Gastroesophageal sphincter (tissue), 3 donors: ENCODE measurements around the gene DENND5B.

Experiments
- CTCF ChIP-seq, 4 experiments: fragments of 200-600 bp in 2 of 4; fragments of 450-650 bp in 2 of 4; sonication (generic) in 1 of 4; IDR thresholded peaks; one replicate each; pipeline ENCODE4 v1.5.1; 2017 to 2019; ENCODE audit warnings: antibody characterized with exemption in 4 of 4, mild to moderate bottlenecking in 2 of 4, moderate library complexity in 2 of 4
- POLR2AphosphoS5 ChIP-seq: sonication (generic); formaldehyde crosslinking; IDR thresholded peaks from one replicate; pipeline ENCODE4 v1.6.1; 2017; ENCODE audit warnings: antibody characterized with exemption

- TF ChIP-seq POLR2AphosphoS5, result no peak
- TF ChIP-seq CTCF (IDR thresholded peaks at IDR 0.05), result no peak
These were observed 72.2 kb downstream of the DENND5B start for GRCh38 chr12:31518680-31519227.
